CD4-positive, alpha-beta T cell treated with Interleukin-12 subunit alpha and Interleukin-12 subunit beta, for 1 hour (primary cell): Measurements from ENCODE around the gene C1QTNF12.

Experiments used
- DNase-seq: peaks from one replicate; pipeline ENCODE4 v3.0.0-alpha.2; 2020

The C1QTNF12 gene, protein sequence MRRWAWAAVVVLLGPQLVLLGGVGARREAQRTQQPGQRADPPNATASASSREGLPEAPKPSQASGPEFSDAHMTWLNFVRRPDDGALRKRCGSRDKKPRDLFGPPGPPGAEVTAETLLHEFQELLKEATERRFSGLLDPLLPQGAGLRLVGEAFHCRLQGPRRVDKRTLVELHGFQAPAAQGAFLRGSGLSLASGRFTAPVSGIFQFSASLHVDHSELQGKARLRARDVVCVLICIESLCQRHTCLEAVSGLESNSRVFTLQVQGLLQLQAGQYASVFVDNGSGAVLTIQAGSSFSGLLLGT

DNA sequence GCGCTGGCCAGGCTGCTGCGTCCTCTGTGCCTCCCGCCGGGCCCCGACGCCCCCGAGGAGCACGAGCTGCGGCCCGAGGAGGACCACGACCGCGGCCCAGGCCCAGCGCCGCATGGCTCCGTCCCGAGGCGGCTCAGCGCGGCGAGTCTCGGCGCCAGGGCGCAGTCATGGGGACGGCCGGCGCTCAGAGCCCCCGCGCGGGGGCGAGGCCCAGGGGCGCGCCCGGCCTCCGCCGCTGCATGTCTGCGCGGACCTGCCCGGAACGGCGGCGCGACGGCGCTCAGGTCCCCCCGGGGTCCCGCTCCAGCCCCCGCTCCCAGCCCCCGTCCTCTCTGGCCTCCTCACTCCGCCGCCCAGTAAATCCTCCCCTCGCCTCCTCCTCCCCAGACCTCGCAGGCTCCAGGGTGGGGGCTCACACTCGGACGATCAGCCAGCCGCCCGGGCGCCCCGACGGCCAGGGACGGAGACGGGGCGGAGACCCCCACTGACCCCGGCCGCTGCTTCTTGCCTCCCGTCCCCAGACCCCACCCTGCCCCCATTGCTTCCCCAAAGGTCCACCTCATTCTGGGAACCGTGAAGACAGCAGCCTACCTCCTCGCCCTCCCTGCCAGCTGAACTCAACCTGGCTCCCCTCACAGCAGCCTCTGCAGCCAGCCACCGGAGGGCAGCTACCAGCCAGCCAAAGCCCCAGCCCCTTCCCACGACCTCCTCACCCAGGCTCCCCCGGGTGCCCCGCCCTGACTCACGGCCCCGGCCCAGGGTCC, at the start of gene C1QTNF12:
Gene C1QTNF12 (minus strand): TSS at position 146 of the 764 bp plus-strand sequence. CDS start 32 bp downstream, at position 114.
- DNase-seq = no peak

DNA sequence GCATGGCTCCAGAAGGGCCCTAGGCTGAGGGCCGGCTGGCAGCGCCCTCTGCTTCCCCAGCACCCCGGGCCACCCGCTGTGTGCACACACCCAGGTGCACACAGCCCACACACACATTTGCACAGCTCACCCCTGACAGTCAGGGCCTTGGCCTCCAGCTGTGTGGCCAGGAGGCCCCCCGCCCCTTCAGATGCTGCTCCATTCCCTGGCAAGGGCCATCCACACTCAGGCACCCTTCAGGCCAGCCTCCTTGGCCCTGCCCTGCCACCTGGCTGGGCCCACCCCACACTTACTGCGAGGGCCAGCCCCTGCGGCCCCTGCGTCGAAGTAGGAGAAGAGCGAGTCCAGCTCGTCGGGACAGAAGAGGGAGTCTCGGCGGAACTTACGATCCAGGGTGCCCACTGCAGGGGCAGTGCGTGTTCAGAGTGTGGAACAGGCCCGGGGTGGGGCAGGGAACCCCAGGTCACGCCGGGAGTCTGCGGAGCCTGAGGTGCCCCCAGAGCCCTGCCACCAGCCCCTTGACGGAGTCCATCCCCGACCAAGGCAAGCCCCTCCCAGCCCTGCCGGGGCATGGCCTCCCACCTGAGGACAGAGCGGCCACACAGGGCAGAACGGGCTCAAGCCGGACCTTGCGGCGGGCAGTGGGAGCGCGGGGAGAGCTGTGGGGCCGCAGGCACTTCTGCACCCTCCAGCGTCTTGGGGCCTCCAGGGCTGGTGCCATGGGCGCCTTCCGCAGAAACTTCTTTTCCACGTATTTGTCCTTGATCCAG, 48.8 kb upstream of the C1QTNF12 start:
- DNase-seq = no peak

DNA sequence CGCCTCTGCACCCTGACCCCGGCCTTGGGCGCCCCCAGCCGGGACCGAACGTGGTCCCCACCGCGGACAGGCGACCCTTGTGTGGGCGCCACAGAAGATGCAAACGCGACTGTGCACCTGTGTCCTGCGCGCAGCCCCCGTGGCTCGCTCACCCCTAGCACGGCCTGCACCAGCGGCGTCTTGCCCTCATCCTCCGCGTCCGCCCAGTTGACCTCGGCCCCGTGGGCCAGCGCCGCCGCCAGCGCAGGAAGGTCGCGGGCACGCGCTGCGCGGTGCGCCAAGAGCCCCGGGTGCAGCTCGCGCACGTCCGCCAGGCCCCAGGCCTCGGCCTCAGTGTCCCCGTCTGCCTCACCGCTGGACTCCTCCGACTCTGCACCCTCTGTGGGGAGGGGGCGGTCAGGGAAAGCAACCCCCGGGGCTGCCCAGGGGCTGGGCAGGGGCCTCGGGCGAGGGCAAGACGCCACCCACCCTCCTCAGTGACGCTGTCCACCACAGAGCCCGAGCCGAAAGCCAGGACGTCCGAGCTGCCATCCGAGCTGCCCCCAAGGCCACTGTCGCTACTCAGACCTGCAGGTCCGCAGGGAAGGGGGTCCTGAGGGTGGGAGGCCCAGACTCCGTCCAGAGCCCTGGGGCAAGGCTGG, 47.8 kb upstream of the C1QTNF12 start:
- no peak for DNase-seq

DNA sequence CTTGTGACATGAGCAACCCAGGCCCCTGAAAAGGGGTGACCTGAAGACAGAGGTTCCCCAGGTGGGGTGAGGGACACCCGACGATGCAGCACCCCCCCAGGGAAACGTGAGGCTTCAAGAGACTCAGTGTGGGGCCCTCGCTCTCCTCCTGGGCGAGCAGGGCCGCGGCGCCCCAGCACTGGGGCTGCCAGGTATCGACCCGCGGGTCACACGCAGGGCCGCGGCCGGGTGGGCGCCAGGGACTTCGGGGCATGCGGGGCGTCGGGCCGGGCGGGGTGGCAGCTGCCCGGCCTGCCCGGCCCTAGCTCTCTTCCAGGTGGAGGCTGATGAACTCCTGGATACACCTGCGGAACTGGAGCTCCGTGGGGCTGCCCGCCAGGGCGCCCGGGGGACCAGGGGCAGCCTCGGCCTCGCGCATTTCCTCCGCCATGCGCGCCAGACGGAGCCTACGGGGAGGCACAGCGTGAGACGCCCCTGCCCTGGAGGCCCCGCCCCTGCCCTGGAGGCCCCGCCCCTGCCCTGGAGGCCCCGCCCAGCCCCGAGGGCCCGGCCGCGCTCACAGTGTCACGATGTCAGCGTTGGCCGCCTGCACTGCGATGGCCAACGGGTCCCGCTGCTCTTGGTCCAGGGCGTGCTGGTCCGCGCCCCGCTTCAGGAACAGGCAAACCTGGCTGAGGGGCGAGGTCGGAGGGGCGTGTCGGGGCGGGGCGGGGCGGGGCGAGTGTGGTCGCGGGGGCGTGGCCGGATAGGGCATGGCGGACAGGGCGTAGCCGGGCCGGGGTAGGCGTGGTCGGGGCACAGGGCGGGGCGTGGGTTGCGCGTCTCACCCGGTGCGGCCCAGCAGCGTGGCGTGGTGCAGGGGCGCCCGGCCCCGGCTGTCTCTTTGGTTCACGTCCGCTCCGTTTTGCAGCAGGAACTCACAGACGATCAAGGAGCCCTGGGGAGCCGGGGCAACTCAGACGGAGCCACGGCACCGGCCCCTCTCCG, 47.0 kb upstream of the C1QTNF12 start:
- no peak for DNase-seq

DNA sequence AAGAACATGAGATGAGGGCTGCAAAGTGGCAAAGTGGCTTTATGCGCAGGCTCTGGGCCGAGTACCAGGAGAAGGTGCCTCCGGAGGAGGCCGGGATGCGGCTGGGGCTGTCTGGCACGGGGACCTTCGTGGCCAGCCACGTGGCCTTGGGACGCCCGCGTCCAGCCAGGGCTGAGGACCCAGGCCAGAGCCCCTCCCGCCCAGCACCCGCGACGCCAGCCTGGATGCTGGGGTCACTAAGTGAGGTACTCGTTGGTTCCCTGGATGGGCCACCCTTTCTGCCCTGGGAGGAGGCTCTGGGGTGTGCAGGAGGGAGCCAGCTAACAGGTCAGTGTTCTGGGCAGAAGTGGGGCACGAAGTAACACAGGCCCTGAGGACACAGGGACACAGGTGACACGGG, 46.3 kb upstream of the C1QTNF12 start:
- DNase-seq = no peak

DNA sequence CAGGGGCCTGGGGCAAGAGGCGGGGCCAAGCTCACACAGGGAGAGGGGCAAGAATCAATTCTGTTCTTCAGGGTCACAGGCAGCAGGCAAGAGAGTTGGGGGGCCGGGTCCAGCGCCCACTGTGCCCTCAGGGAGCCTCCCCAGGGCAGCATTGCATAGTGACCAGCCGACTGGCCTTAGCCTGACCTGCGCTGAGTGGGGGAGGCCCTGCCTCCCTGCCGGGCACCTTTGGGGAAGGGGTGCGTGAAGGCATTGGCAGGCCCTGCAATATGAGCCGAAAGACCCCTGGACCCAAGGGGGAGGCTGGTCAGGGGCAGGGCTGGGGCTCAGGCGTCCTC, 45.9 kb upstream of the C1QTNF12 start:
- DNase-seq = no peak

DNA sequence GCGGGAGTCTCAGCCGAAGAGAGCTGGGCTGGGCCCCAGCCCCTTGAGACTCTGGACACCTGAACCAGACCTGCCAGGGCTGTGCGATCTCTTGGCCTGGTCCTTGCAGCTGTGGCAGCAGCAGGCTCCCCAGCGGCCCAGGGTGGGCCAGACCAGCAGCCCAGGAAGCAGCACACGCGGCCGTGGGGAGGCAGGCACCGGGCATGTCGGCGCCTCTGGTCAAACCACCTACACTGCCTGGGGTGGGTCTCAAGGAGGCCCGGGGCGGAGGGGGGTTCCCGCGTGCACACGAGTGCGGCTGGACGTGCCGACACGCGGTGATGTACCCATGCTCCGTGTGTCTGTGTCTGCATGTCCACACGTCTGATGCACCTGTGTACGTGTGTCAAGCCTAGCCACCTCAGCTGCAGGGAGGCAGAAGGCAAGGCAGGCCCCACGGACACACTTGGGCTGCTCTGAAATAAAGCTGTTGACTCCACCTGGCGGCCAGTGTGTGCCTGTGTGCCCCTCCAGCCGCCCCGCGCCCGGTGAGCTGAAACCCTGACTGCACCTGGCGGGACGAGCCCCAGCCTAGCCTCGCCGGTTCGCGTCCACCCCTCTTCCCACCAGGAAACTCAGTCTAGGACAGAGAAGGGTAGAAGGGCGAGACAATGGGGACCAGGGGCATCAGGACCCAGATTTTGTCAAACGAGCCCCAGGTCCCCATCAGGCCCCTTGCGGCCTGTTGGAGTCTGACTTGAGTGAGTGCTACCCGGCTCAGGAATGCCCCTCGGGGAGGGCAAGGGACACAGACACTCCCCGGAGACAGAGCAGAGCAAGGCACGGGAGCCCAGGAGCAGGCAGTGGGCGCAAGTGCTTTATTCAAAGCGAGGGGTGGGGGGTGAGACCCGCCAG, 45.3 kb upstream of the C1QTNF12 start:
- peak; percentile 74 for DNase-seq

DNA sequence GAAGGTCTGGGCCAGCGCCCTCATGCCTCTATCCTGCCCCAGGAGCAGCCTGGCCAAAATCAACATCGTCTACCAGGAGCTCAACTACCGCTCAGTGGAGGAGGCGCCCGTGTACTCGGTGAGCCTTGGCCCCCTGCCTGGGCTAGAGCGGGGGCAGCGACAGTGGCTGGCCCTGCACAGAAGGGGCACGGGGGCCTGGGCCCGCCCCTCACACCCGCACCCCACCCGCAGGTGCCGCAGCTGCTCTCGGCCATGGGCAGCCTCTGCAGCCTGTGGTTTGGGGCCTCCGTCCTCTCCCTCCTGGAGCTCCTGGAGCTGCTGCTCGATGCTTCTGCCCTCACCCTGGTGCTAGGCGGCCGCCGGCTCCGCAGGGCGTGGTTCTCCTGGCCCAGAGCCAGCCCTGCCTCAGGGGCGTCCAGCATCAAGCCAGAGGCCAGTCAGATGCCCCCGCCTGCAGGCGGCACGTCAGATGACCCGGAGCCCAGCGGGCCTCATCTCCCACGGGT, 44.6 kb upstream of the C1QTNF12 start:
- no peak for DNase-seq

DNA sequence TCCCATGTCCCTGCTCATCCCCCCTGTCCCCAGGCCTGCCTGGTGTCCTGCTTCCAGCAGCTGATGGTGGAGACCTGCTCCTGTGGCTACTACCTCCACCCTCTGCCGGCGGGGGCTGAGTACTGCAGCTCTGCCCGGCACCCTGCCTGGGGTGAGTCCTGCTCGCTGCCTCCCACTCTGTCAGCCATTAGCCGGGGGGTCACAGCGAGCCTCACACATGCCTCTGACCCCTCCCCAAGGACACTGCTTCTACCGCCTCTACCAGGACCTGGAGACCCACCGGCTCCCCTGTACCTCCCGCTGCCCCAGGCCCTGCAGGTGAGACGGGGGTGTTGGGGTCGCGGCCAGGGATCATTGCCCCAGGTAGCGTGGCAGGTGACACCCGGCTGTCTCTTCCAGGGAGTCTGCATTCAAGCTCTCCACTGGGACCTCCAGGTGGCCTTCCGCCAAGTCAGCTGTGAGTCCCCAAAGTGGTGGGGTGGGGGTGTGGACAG, 43.8 kb upstream of the C1QTNF12 start:
- peak; percentile 76 for DNase-seq

DNA sequence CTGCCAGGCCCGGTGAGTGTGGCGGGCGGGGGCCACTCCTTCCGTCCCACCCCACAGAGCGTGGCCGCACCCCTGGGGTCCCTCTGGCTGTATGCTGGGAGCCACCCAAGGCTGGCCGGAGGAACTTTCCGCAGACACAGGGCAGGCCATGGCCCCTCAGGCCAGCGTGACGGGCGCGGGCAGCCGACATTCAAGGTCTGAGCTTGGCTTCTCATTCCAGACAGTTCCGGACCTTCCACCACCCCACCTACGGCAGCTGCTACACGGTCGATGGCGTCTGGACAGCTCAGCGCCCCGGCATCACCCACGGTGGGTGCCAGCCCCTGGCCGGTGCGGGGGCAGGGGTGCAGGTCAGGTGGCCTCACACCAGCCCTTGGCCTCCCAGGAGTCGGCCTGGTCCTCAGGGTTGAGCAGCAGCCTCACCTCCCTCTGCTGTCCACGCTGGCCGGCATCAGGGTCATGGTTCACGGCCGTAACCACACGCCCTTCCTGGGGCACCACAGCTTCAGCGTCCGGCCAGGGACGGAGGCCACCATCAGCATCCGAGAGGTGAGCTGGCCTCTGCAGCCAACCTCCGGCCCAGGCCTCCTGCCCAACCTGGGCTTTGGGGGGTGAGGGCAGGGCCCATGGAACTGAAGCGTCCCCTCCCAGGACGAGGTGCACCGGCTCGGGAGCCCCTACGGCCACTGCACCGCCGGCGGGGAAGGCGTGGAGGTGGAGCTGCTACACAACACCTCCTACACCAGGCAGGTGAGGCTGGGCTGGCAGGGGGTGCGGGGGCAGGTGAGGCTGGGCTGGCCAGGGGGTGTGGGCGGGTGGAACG, 41.0 kb upstream of the C1QTNF12 start:
- DNase-seq = no peak

DNA sequence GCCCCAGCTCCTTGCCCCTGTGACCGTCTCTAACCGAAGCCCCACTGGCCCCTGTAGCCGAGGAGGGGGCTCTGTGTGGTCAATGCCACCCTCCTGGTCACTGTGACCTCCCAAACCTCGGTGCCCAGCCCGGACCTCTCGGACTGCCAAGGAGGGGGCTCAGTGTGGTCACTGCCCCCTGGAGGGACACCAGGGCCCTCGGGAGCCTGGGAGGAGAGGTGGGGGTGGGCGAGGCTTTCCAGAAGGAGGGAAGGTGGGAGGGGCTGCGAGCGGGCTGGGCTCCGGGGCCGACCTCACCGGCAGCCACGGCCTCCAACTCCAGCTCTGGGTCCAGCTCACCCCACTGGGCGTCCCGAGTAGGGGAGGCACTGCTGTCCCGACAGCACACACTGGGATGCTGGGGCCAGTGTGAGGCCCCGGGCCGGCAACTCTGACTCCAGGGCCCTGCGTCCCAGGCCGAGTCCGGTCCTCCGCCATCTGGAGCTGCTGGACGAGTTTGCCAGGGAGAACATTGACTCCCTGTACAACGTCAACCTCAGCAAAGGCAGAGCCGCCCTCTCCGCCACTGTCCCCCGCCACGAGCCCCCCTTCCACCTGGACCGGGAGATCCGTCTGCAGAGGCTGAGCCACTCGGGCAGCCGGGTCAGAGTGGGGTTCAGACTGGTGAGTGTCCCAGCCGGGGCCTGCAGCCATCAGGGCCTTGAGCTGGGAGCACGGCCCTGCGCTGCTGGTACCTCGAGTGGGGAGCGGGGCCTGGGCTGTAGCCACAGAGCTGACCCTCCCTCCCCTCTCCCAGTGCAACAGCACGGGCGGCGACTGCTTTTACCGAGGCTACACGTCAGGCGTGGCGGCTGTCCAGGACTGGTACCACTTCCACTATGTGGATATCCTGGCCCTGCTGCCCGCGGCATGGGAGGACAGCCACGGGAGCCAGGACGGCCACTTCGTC, 40.1 kb upstream of the C1QTNF12 start:
- DNase-seq = no peak

DNA sequence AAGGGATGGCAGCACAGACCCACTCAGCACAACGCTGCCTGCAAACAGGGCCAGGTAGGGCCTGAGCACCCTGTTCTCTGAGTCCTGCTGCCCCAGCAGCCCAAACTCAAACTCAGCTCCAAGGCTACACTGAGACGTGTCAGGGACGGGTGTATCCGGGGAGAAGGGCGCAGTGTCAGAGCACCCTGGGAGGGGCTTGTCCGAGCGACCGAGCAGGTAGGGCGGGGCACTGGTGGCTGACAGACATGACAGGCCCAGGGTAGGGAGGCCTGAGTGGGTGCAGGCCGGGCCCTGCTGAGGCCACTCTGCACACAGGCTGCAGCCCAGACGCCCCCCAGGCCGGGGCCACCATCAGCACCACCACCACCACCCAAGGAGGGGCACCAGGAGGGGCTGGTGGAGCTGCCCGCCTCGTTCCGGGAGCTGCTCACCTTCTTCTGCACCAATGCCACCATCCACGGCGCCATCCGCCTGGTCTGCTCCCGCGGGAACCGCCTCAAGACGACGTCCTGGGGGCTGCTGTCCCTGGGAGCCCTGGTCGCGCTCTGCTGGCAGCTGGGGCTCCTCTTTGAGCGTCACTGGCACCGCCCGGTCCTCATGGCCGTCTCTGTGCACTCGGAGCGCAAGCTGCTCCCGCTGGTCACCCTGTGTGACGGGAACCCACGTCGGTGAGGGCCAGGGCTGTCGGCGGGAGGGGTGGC, 39.2 kb upstream of the C1QTNF12 start:
- no peak for DNase-seq

DNA sequence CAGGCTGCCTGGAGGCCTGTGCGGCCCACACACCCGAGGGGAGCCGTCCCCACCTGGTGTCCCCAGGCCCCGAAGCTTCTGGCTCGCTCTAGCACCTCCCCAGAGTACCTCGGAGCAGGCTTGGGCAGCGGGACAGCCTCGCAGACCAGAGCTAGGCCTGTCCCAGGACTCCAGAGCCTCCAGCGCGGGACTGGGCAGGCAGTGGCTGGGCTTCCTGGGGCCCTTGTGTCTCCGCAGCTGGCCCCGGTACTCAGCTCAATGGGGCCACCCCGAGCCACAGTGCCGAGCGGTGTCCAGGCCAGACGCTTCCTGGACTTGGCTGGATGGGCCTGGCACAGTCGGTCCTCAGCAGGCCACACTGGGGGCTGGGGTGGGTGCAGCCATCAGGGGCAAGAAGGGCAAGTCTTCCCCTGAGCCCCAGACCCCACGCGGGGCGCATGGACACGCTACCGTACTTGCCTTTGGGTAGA, 38.6 kb upstream of the C1QTNF12 start:
- DNase-seq = no peak

DNA sequence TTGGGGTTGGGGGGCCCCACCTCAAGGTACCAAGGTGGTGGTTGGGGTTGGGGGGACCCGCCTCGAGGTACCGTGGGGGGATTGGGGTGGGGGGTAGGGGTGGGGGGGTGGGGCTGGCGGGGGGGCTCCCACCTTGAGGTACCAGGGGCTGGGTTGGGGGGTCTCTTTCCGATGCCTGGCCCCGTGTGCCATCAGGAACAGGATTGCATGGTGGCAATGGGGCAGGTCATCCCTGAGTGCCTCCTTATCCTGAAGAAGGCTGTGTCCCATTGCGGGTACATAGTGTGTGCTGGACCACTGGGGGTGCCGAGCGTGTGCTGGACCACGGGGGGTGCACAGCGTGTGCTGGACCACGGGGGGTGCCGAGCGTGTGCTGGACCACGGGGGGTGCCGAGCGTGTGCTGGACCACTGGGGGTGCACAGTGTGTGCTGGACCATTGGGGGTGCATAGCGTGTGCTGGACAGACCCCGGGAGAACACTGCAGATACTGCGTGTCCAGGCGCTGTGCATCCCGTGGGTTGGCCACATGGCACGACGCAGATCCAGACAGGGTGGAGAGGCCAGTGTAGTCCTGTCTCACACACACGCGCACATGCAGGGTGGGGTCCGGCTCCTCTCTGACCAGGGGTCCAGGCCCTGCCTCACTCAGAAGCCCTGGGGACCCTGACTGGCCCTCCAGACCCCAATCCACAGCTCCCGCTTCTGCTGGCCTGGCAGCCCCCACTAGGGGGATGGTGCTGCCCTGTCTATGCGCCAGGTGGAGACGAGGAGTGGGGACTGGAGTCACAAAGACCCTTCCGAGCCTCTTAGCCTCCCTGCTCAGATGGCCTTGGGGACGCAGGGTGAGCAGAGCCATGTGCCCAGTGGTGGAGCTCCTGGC, 37.9 kb upstream of the C1QTNF12 start:
- DNase-seq = no peak

DNA sequence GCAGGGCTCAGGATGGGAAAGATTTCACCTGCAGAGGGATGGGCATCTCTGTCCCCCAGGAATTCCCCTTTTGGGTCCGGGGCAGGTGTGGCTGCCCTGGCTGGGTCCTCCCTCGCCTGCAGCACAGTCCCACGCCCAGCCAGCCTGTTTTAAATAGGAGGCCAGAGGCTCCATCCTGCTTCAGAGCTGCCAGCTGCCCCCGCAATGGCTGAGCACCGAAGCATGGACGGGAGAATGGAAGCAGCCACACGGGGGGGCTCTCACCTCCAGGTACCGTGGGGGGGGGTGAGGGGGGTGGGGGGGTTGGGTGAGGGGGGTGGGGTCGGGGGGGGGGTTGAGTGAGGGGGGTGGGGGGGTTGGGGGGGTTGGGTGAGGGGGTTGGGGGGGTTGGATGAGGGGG, 37.3 kb upstream of the C1QTNF12 start:
- DNase-seq = no peak

DNA sequence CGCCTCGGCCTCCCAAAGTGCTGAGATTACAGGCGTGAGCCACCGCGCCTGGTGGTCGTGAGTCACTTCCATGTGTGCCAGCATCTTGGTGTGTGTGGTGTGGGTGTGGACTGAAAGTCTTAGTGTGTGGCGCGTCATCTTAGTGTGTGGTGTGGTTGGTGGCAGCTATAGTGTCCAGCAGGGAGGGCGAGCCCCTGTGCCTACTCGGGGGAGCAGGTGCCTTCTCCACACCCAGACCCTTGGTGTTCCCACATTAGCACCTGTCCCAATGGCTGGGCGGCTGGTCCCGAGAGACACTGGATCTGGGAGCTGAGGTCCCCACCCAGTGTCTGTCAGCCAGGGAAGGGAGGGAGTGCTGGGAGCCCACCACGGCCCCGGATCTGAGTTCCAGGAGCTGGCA, 36.5 kb upstream of the C1QTNF12 start:
- no peak for DNase-seq
